Fibroblast of skin of left biceps (primary cell): ENCODE data around the gene ENPP3.
A peak's percentile ranks its signal among the peaks of the same experiment; 100 is the strongest.

ENCODE experiments used
- DNase-seq, 2 experiments: peaks; one replicate each; pipeline ENCODE4 v3.0.0-alpha.2; 2013; ENCODE audit warnings: low read depth in 2 of 2

Gene ENPP3

GRCh38 chr6:131642987-131643611 is 6.0 kb downstream of the ENPP3 start:
- DNase-seq: no peak

GRCh38 chr6:131643855-131644460 is 6.9 kb downstream of the ENPP3 start:
- DNase-seq: no peak

- DNase-seq: no peak
Measured at GRCh38 chr6:131644921-131645320, 7.8 kb downstream of the ENPP3 start.

DNA sequence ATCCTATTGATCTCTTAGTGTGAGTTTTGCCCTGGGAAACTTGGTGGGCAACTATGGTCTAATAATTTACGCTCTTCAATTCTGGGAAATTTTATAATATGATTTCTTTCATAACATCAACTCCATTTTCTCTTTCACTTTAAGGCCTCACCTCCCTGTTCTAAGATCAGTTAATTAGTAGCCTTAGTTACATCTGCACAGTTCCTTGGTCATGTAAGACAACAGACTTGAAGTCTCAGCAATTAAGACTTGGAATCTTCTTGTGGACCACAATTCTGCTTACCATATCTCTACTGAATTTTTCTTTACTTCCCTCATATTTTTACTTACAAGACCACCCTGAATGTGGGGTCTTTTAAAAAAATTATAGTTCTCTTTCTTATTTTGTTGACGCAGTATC is 8.7 kb downstream of the ENPP3 start:
- no peak for DNase-seq

GRCh38 chr6:131646249-131646670 is 9.2 kb downstream of the ENPP3 start:
- DNase-seq: no peak

GRCh38 chr6:131651782-131652181 is 14.7 kb downstream of the ENPP3 start:
- DNase-seq: no peak

DNA sequence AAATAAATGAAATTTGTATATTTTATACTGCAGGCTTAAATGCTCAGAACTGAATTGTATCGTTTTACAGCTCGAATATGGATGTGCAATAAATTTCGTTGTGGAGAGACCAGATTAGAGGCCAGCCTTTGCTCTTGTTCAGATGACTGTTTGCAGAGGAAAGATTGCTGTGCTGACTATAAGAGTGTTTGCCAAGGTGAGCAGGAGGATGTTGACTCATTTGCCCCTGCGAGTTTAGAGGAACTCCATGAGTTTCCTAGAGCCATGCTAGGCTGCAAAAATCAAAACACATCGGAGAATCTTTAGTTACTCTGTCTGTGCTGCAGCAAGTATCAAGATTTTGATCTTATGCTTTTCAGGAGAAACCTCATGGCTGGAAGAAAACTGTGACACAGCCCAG is 15.4 kb downstream of the ENPP3 start:
- no peak for DNase-seq

- no peak for DNase-seq
Measured at GRCh38 chr6:131654326-131654725, 17.2 kb downstream of the ENPP3 start.

GRCh38 chr6:131655387-131655786 is 18.3 kb downstream of the ENPP3 start:
- DNase-seq: no peak

DNA sequence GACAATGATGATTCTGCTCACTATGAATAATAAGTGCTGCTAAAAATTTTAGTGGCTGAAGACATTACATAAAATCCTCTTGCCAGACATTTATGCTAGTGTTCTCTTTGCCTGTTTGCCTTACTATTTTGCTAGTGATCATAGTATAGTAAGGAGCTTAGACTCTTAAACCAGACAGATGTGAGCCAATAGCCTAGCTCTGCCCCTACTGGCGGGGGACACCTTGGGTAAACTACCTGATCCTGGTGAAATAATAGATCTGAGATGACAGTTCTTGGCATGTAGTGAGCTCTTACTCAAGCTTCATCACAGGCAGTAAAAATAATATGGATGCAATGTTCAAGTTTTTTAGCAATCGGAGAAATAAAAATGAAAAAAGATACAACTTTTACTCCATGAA is 18.8 kb downstream of the ENPP3 start:
- no peak for DNase-seq

- DNase-seq: no peak
Measured at GRCh38 chr6:131656667-131657066, 19.6 kb downstream of the ENPP3 start.

GRCh38 chr6:131657222-131657621 is 20.1 kb downstream of the ENPP3 start:
- DNase-seq: no peak

- DNase-seq: peak; percentile 4 to 12
Measured at GRCh38 chr6:131657630-131658111, 20.6 kb downstream of the ENPP3 start.

DNA sequence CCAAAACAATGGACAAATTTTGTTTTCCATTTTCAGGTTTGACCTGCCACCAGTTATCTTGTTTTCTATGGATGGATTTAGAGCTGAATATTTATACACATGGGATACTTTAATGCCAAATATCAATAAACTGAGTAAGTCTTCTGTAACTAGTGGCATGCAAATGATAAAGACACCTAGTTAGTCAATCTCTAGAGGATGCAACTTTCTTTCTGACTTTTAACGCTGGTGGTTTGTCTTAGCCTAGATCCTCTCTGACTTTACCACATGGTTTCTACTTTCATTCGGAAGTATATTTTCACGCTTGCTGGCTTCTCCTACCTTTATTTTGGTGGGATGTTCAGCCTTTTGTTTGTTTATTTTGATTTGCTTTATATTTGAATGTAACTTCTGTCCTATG is 21.2 kb downstream of the ENPP3 start:
- DNase-seq: no peak

DNA sequence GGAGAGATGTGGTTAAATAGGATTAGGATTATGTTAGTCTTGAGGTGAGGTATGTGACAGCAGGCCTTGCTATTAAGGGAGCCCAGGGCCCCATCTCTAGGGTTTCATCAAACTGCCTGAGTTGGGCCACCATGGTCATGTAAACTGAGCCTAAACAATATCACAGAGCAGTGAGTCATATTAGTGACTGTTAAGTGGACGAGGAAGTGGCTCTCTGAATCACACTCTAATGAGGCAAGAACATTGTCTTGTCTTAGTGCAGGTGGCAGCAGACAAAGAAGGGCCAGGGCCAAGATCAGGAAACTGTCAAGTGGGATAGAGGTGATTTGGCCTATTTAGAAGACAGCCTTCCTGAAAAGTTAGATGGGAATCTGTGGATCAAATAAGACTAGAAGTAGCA is 23.1 kb downstream of the ENPP3 start:
- DNase-seq: no peak

DNA sequence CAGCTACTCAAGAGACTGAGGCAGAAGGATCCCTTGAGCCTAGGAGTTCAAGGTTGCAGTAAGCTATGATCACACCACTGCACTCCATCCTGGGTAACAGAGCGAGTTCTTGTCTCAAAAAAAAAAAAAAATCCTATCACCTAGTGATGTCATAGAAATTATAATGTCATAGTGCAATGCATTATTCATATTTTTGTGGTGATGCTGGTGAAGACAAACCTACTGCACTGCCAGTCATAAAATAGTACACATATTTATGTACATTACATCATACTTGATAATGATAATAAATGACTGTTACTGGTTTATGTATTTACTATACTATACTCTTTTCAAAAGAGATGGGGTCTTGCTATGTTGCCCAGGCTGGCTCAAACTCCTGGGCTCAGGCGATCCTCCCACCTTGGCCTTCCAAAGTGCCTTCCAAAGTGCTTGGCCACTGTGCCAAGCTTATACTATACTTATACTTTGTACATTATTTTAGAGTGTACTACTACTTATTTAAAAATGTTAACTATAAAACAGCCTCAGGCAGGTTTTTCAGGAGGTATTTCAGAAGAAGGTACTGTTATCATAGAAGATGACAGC is 26.6 kb downstream of the ENPP3 start:
- DNase-seq: no peak

- DNase-seq: no peak
Measured at GRCh38 chr6:131669891-131670290, 32.8 kb downstream of the ENPP3 start.

GRCh38 chr6:131673184-131673583 is 36.1 kb downstream of the ENPP3 start:
- no peak for DNase-seq

GRCh38 chr6:131678442-131678841 is 41.3 kb downstream of the ENPP3 start:
- DNase-seq: no peak

- DNase-seq: no peak
Measured at GRCh38 chr6:131680868-131681267, 43.8 kb downstream of the ENPP3 start.

DNA sequence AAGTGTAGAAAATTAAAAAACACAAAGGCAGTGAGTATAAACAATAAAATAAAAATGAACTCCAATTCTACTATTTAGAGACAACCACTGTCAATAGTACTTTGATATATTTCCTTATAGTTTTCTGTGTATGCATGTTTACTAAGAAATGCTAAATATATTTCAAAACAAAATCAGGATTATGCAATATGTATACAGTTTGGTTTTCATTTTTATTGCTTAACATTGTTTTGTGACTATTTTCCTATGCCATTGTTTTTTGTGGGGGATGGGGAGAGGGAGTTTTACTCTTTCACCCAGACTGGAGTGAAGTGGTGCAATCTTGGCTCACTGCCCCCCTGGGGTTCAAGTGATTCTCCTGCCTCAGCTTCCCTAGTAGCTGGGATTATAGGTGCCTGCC is 44.5 kb downstream of the ENPP3 start:
- DNase-seq: no peak

DNA sequence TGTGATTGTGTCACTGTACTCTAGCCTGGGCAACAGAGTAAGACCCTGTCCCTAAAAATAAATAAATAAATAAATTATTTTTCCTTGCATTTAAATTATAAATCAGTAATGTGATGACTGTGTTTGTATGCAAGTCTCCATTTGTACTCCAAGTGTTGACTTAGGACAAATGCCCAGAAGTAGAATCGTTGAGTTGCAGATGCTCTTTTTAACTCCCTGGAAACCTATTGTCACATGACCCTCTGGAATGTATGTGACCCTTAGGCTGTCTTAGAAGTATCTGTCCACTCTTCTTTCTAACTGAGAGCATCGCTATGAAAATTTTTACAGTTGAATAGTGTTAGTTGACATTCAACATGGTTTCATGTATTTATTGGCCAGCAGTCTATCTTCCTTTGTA is 45.3 kb downstream of the ENPP3 start:
- no peak for DNase-seq

- DNase-seq: no peak
Measured at GRCh38 chr6:131683479-131683878, 46.4 kb downstream of the ENPP3 start.
